ENCODE data around the gene CDHR3. TPM values are rescaled to one million over a fixed set of nuclear protein-coding genes. Genes with fewer than 3 reads are reported as not detected.

CDHR3 gene
- total RNA-seq, 1 experiment from 2014 or later: 6.5 TPM

GRCh38 chr7:106016331-106016730 is 53.3 kb downstream of the CDHR3 start:
- DNase-seq (ENCODE audit: low read depth, low spot score): no peak
- Histone ChIP-seq H3K4me3 (ENCODE audit: low read depth in 2 of 2, low read length in 2 of 2) (no peak overlapping the region), H3K27ac (ENCODE audit: low read length) (no peak overlapping the region), H3K4me1 (ENCODE audit: control insufficient read depth, insufficient read depth, low read length) (no peaks in the 10 kb centered on the region; the same call in 1 of the 2 replicates), H3K9me3 (ENCODE audit: control insufficient read depth, insufficient read depth, low read depth, low read length) (no peaks in the 10 kb centered on the region), H3K27me3 (ENCODE audit: control insufficient read depth, insufficient read depth, low read length) (no peaks in the 10 kb centered on the region), H3K36me3 (ENCODE audit: control insufficient read depth, insufficient read depth, low read length) (no peaks in the 10 kb centered on the region)
- BruUV-seq (replicated peaks): no TSS peak
- no peak for ATAC-seq
- in situ Hi-C loops (cut with HindIII; ENCODE audit: low pct_unique_long_range_greater_than_20kb, low sequenced_read_pairs) (no loop called here), intact Hi-C loops (cut with micrococcal nuclease; ENCODE audit: unreplicated experiment) (no loop called here)
- ChIA-PET CTCF (no interaction called here), POLR2A (no interaction called here)
- TF ChIP-seq TCF7L2 (IDR thresholded peaks at IDR 0.05; ENCODE audit: low read depth, low read length) (no peak), POLR2AphosphoS5 (IDR thresholded peaks at IDR 0.05; ENCODE audit: low read depth, low read length) (no peak), SIN3A (IDR thresholded peaks at IDR 0.05; ENCODE audit: borderline replicate concordance, insufficient read depth, low read depth, low read length) (no peak), REST (IDR thresholded peaks at IDR 0.05; ENCODE audit: insufficient read depth in 1 of 2, low read depth in 2 of 2, low read length in 1 of 2) (no peak)
- TF ChIP-seq, protein P1, sequence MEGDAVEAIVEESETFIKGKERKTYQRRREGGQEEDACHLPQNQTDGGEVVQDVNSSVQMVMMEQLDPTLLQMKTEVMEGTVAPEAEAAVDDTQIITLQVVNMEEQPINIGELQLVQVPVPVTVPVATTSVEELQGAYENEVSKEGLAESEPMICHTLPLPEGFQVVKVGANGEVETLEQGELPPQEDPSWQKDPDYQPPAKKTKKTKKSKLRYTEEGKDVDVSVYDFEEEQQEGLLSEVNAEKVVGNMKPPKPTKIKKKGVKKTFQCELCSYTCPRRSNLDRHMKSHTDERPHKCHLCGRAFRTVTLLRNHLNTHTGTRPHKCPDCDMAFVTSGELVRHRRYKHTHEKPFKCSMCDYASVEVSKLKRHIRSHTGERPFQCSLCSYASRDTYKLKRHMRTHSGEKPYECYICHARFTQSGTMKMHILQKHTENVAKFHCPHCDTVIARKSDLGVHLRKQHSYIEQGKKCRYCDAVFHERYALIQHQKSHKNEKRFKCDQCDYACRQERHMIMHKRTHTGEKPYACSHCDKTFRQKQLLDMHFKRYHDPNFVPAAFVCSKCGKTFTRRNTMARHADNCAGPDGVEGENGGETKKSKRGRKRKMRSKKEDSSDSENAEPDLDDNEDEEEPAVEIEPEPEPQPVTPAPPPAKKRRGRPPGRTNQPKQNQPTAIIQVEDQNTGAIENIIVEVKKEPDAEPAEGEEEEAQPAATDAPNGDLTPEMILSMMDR (IDR thresholded peaks at IDR 0.05): no peak

DNA sequence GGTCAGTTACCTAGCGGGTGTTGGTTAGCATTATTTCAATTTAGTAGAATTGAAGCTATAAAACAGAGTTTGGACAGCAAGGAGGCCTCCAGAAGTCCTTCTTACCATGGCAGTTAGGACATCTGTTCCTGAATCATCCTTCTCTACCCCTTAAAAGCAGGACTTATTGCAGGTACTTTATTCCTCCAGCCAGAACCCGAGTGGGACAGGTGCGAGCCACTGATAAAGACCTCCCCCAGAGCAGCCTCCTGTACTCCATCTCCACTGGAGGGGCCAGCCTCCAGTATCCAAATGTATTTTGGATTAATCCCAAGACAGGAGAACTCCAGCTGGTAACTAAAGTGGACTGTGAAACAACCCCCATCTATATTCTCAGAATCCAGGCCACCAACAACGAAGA is 54.6 kb downstream of the CDHR3 start:
- ChIA-PET POLR2A (no interaction called here), CTCF (no interaction called here)
- Histone ChIP-seq H3K27me3 (ENCODE audit: control insufficient read depth, insufficient read depth, low read length) (no peaks in the 10 kb centered on the region), H3K4me1 (ENCODE audit: control insufficient read depth, insufficient read depth, low read length) (no peaks in the 10 kb centered on the region; the same call in 1 of the 2 replicates), H3K36me3 (ENCODE audit: control insufficient read depth, insufficient read depth, low read length) (no peaks in the 10 kb centered on the region), H3K27ac (ENCODE audit: low read length) (no peak overlapping the region), H3K9me3 (ENCODE audit: control insufficient read depth, insufficient read depth, low read depth, low read length) (no peaks in the 10 kb centered on the region), H3K4me3 (ENCODE audit: low read depth in 2 of 2, low read length in 2 of 2) (no peak overlapping the region)
- BruUV-seq (replicated peaks): no TSS peak
- ATAC-seq: no peak
- no peak for DNase-seq (ENCODE audit: low read depth, low spot score)
- in situ Hi-C loops (cut with HindIII; ENCODE audit: low pct_unique_long_range_greater_than_20kb, low sequenced_read_pairs): no loop called here
- no peak for TF ChIP-seq REST (IDR thresholded peaks at IDR 0.05; ENCODE audit: insufficient read depth in 1 of 2, low read depth in 2 of 2, low read length in 1 of 2)
- TF ChIP-seq TCF7L2 (IDR thresholded peaks at IDR 0.05; ENCODE audit: low read depth, low read length): no peak
- TF ChIP-seq POLR2AphosphoS5 (IDR thresholded peaks at IDR 0.05; ENCODE audit: low read depth, low read length): no peak
- no peak for TF ChIP-seq SIN3A (IDR thresholded peaks at IDR 0.05; ENCODE audit: borderline replicate concordance, insufficient read depth, low read depth, low read length)
- TF ChIP-seq, protein P1 (IDR thresholded peaks at IDR 0.05): no peak
- intact Hi-C loops (cut with micrococcal nuclease; ENCODE audit: unreplicated experiment): no loop called here

Data from Panc1 (cell line).